ENCODE data around the gene FTCD.

DNA sequence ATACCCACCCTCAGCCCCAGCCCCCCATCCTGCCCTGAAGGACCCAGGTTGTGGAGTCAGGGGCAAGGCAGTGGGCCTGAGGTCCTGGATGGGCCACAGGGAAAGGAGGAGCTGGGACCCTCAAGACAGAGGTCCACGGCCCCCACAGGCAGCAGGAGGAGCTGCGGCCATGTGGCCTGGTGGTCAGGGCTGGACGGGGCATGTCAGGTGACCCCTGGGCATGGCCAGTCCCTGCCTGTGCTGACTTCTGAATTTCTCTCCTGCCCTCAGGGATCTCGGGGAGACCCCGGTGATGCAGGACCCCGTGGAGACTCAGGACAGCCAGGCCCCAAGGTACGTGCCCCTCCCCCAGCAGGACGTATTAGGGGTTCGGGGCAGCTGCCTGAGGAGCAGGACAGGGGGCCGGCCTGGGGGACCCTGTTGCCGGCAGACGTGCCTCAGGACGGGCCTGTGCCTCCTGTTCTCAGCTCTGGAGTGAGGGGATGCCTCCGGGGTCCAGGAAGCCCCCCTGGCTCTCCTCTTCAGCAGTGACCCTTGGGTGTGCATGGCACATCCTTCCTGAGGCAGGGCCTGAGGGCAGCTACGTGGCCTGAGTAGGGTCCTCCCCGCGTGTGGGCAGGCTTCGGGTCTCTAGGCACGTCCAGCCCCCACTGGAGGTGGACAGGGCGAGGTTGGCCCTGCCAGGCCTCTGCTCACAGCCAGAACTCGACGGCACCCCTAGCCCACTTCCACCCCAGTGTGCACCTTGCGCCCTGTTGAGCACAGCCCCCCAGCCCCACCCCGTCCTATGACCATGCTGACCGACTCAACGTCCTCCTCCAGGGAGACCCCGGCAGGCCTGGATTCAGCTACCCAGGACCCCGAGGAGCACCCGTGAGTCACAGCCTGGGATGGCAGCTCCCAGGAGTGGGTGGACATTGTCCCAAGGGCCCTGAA lies 33.8 kb downstream of the FTCD start:
- TF ChIP-seq POLR2A (IDR thresholded peaks at IDR 0.05): no peak
- TF ChIP-seq, protein P1, sequence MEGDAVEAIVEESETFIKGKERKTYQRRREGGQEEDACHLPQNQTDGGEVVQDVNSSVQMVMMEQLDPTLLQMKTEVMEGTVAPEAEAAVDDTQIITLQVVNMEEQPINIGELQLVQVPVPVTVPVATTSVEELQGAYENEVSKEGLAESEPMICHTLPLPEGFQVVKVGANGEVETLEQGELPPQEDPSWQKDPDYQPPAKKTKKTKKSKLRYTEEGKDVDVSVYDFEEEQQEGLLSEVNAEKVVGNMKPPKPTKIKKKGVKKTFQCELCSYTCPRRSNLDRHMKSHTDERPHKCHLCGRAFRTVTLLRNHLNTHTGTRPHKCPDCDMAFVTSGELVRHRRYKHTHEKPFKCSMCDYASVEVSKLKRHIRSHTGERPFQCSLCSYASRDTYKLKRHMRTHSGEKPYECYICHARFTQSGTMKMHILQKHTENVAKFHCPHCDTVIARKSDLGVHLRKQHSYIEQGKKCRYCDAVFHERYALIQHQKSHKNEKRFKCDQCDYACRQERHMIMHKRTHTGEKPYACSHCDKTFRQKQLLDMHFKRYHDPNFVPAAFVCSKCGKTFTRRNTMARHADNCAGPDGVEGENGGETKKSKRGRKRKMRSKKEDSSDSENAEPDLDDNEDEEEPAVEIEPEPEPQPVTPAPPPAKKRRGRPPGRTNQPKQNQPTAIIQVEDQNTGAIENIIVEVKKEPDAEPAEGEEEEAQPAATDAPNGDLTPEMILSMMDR (IDR thresholded peaks at IDR 0.05): no peak

Data from adrenal gland (tissue), 5 donors.